ENCODE results near the gene GUCY2F.

- TF ChIP-seq CTCF (IDR thresholded peaks at IDR 0.05; ENCODE audit: low read length) (no peak), EZH2 (IDR thresholded peaks at IDR 0.05; ENCODE audit: borderline replicate concordance, low read length) (no peak)
Observed at GRCh38 chrX:109374262-109374960, 107.5 kb downstream of the GUCY2F start.

Measured in OCI-LY1 (cell line).